Activated T-cell treated with anti-CD3 and anti-CD28 coated beads, Interleukin-2, amount 50 U/mL, for 24 hours (primary cell): Measurements from ENCODE around the gene UBAC1.
"Not testable (repeated sequence)": the region's sequence is repeated elsewhere in the genome, so short reads cannot be mapped to it uniquely, and the experiment has no call there.

ENCODE experiments used
- DNase-seq: peaks from one replicate; pipeline ENCODE4 v3.0.0-alpha.2; 2020
- H3K27ac Mint-ChIP-seq: 2 replicates; pipeline ENCODE4 v1.8.0; 2020; ENCODE audit warnings: mild to moderate bottlenecking, mixed read lengths
- H3K27me3 Mint-ChIP-seq: 2 replicates; pipeline ENCODE4 v1.8.0; 2020; ENCODE audit warnings: mixed read lengths
- H3K36me3 Mint-ChIP-seq: 2 replicates; pipeline ENCODE4 v1.8.0; 2020; ENCODE audit warnings: low read depth, mixed read lengths
- H3K4me1 Mint-ChIP-seq: 2 replicates; pipeline ENCODE4 v1.8.0; 2020; ENCODE audit warnings: low read depth, mixed read lengths
- H3K4me3 Mint-ChIP-seq: 2 replicates; pipeline ENCODE4 v1.8.0; 2020; ENCODE audit warnings: mild to moderate bottlenecking, moderate library complexity, mixed read lengths
- H3K9me3 Mint-ChIP-seq: 2 replicates; pipeline ENCODE4 v1.8.0; 2020; ENCODE audit warnings: mixed read lengths

Gene UBAC1

GRCh38 chr9:135905380-135906258 is 55.6 kb downstream of the UBAC1 start:
- peak; percentile 76 for DNase-seq

DNA sequence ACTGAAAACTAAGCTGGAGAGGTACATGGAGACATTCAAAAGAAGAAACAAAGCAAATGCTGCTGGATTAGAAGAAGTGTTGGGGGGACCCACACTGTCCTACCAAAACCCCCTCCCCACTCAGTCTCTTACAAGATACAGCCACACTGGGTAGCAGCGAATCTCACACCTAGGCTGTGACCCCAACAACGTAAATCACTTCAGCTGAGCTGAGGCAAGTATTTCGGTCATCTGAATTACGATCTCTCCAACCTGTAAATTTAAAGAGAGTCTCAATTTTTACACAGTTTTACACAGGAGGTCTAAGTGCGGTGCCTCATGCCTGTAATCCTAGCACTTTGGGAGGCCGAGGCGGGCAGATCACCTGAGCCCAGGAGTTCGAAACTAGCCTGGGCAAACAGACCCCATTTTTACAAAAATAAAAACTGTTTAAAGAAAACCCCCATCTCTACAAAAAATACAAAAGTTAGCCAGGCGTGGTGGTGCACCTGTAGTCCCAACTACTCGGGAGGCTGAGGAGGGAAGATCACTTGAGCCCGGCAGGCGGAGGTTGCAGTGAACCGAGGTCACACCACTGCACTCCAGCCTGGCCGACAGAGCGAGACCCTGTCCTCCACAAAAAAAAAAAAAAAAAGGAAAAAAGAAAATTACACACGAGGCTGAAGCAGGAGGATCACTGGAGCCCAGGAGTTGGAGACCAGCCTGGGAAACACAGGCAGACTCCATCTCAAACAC is 57.2 kb downstream of the UBAC1 start:
- Mint-ChIP-seq H3K36me3 (peaks cover 62% of the 10 kb centered on the region), H3K4me3 (no peak overlapping the region), H3K27me3 (no peaks in the 10 kb centered on the region), H3K9me3 (peaks cover 7% of the 10 kb centered on the region), H3K4me1 (peaks cover 71% of the 10 kb centered on the region), H3K27ac (no peak overlapping the region)
- DNase-seq = no peak

More at GRCh38 chr9:135905380-135906258, 55.6 kb downstream of the UBAC1 start:
- H3K4me3 Mint-ChIP-seq = peak overlapping the region; percentile 85
- no peaks in the 10 kb centered on the region for H3K27me3 Mint-ChIP-seq
- H3K36me3 Mint-ChIP-seq = peaks cover 66% of the 10 kb centered on the region
- H3K27ac Mint-ChIP-seq = peak overlapping the region; percentile 94
- H3K9me3 Mint-ChIP-seq = peaks cover 3% of the 10 kb centered on the region
- peaks cover 74% of the 10 kb centered on the region for H3K4me1 Mint-ChIP-seq

- H3K27me3 Mint-ChIP-seq = no peaks in the 10 kb centered on the region
- no peak overlapping the region for H3K4me3 Mint-ChIP-seq
- peaks cover 61% of the 10 kb centered on the region for H3K36me3 Mint-ChIP-seq
- H3K9me3 Mint-ChIP-seq = peaks cover 7% of the 10 kb centered on the region
- no peak overlapping the region for H3K27ac Mint-ChIP-seq
- DNase-seq = no peak
- H3K4me1 Mint-ChIP-seq = peaks cover 71% of the 10 kb centered on the region
These were observed 57.9 kb downstream of the UBAC1 start for GRCh38 chr9:135903358-135903656.

- Mint-ChIP-seq H3K27me3 (no peaks in the 10 kb centered on the region), H3K4me3 (no peak overlapping the region), H3K4me1 (peaks cover 72% of the 10 kb centered on the region), H3K36me3 (peaks cover 65% of the 10 kb centered on the region), H3K9me3 (peaks cover 7% of the 10 kb centered on the region), H3K27ac (no peak overlapping the region)
- DNase-seq = no peak
These were observed 58.4 kb downstream of the UBAC1 start for GRCh38 chr9:135902655-135903357.

- H3K27ac Mint-ChIP-seq = no peak overlapping the region
- peaks cover 7% of the 10 kb centered on the region for H3K9me3 Mint-ChIP-seq
- no peak for DNase-seq
- no peaks in the 10 kb centered on the region for H3K27me3 Mint-ChIP-seq
- peaks cover 66% of the 10 kb centered on the region for H3K36me3 Mint-ChIP-seq
- H3K4me1 Mint-ChIP-seq = peaks cover 80% of the 10 kb centered on the region
- no peak overlapping the region for H3K4me3 Mint-ChIP-seq
These were observed 59.3 kb downstream of the UBAC1 start for GRCh38 chr9:135901826-135902225.

- H3K4me1 Mint-ChIP-seq = peaks cover 84% of the 10 kb centered on the region
These were observed 60.0 kb downstream of the UBAC1 start for GRCh38 chr9:135901031-135901758.

GRCh38 chr9:135898634-135899407 is 62.4 kb downstream of the UBAC1 start:
- Mint-ChIP-seq H3K27me3 (no peaks in the 10 kb centered on the region), H3K27ac (peak overlapping the region; percentile 1), H3K9me3 (peaks cover 7% of the 10 kb centered on the region), H3K4me3 (no peak overlapping the region), H3K4me1 (peaks cover 81% of the 10 kb centered on the region), H3K36me3 (peaks cover 44% of the 10 kb centered on the region)
- no peak for DNase-seq

More at GRCh38 chr9:135901031-135901758, 60.0 kb downstream of the UBAC1 start:
- Mint-ChIP-seq H3K27ac (no peak overlapping the region), H3K4me3 (no peak overlapping the region), H3K27me3 (no peaks in the 10 kb centered on the region), H3K9me3 (peaks cover 7% of the 10 kb centered on the region), H3K36me3 (peaks cover 64% of the 10 kb centered on the region)
- DNase-seq = no peak

DNA sequence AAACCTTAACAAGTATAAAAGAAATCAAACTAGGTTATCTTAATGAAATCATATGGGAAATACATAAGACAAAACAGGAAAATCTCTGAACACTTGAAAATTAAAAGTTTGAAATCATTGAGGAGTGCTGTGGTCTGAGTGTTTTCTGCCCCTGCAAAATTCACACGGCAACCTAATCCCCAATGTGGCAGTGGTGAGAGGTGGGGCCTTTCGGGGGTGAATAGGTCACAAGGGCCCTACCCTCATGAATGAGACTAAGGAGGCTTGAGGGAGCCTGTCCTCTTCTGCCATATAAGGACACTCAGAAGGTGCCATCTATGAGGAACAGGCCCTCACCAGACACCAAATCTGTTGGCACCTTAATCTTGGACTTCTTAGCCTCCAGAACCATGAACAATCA is 64.5 kb downstream of the UBAC1 start:
- Mint-ChIP-seq H3K36me3 (peaks cover 26% of the 10 kb centered on the region), H3K4me1 (peaks cover 77% of the 10 kb centered on the region), H3K27ac (no peak overlapping the region), H3K4me3 (no peak overlapping the region), H3K27me3 (no peaks in the 10 kb centered on the region), H3K9me3 (peaks cover 7% of the 10 kb centered on the region)
- DNase-seq = no peak

- Mint-ChIP-seq H3K36me3 (peaks cover 23% of the 10 kb centered on the region), H3K4me1 (peaks cover 77% of the 10 kb centered on the region), H3K27ac (no peak overlapping the region), H3K9me3 (peaks cover 7% of the 10 kb centered on the region), H3K4me3 (no peak overlapping the region), H3K27me3 (no peaks in the 10 kb centered on the region)
- DNase-seq = no peak
These were observed 65.0 kb downstream of the UBAC1 start for GRCh38 chr9:135896205-135896604.

GRCh38 chr9:135895202-135895848 is 65.8 kb downstream of the UBAC1 start:
- Mint-ChIP-seq H3K4me1 (peaks cover 77% of the 10 kb centered on the region), H3K27ac (no peak overlapping the region)

GRCh38 chr9:135893104-135893503 is 68.1 kb downstream of the UBAC1 start:
- H3K4me3 Mint-ChIP-seq = no peak overlapping the region
- H3K27ac Mint-ChIP-seq = peak overlapping the region; percentile 60
- H3K36me3 Mint-ChIP-seq = peaks cover 4% of the 10 kb centered on the region
- peaks cover 73% of the 10 kb centered on the region for H3K4me1 Mint-ChIP-seq
- DNase-seq = no peak
- H3K9me3 Mint-ChIP-seq = no peaks in the 10 kb centered on the region
- H3K27me3 Mint-ChIP-seq = no peaks in the 10 kb centered on the region

More at GRCh38 chr9:135895202-135895848, 65.8 kb downstream of the UBAC1 start:
- Mint-ChIP-seq H3K27me3 (no peaks in the 10 kb centered on the region), H3K36me3 (peaks cover 19% of the 10 kb centered on the region), H3K4me3 (no peak overlapping the region), H3K9me3 (peaks cover 5% of the 10 kb centered on the region)
- no peak for DNase-seq

GRCh38 chr9:135892327-135892726 is 68.8 kb downstream of the UBAC1 start:
- H3K4me1 Mint-ChIP-seq = peaks cover 75% of the 10 kb centered on the region
- not testable (repeated sequence) for DNase-seq, H3K36me3 Mint-ChIP-seq, H3K9me3 Mint-ChIP-seq, H3K4me3 Mint-ChIP-seq, H3K27me3 Mint-ChIP-seq, H3K27ac Mint-ChIP-seq

- H3K9me3 Mint-ChIP-seq = no peaks in the 10 kb centered on the region
- no peak for DNase-seq
- H3K27me3 Mint-ChIP-seq = no peaks in the 10 kb centered on the region
- no peak overlapping the region for H3K27ac Mint-ChIP-seq
- H3K4me1 Mint-ChIP-seq = peaks cover 76% of the 10 kb centered on the region
- H3K36me3 Mint-ChIP-seq = no peaks in the 10 kb centered on the region
- H3K4me3 Mint-ChIP-seq = no peak overlapping the region
These were observed 70.0 kb downstream of the UBAC1 start for GRCh38 chr9:135891027-135891631.
